Stimulated activated CD8-positive, alpha-beta memory T cell treated with anti-CD3 and anti-CD28 coated beads, Interleukin-15, amount 100 ng/mL, for 48 hours (primary cell): ENCODE results near the gene THAP4.
"Not testable (repeated sequence)": the region's sequence is repeated elsewhere in the genome, so short reads cannot be mapped to it uniquely, and the experiment has no call there.

Experiments
- DNase-seq, 2 donors: peaks; one replicate each; pipeline ENCODE4 v3.0.0-alpha.2; 2020; ENCODE audit warnings: low read depth in 2 of 2

The THAP4 gene

DNA sequence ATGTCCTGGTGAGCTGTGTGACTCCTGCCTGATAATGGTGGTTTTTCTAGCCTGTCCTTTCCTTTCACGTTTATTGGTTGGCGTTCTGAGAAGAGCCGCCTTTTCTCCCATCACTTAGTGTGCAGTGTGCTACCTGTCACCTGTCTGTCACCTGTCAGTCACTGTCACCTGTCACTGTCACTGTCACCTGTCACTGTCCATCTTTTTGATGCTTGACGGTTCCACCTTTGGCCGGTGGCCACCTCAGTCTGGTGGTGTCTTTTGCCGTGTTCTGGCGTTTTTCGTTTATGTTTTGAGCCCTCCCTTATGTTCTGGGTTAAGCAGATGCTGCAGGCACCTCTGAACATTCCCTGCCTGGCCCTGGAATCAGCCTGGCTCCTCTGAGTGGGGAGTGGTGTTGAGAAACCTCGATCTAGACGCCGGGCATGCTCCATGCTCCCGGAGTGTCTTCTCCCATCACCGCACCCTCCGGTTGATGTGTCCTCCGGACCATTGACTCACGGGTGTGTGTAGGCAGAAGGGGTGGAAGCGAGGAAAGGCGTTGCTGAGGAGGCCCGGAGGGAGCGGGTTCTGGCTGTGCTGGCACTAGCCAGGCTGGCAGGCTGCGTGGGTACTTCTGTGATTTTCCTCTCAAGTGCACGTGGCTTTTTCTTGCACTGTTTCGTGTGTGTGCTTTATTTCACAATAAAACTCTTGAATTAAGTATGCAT lies 28.9 kb upstream of the THAP4 start:
- no peak for DNase-seq

DNA sequence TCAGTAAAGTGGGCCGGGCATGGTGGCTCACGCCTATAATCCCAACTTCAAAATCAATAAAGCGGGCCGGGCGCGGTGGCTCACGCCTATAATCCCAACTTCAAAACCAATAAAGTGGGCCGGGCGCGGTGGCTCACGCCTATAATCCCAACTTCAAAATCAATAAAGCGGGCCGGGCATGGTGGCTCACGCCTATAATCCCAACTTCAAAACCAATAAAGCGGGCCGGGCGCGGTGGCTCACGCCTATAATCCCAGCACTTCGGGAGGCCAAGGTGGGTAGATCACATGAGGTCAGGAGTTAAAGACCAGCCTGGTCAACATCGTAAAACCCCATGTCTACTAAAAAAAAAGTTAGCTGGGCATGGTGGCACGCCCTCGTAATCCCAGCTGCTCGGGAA lies 25.8 kb upstream of the THAP4 start:
- DNase-seq: not testable (repeated sequence)

GRCh38 chr2:241660593-241661213 lies 23.7 kb upstream of the THAP4 start:
- DNase-seq: no peak

GRCh38 chr2:241659150-241659739 lies 22.3 kb upstream of the THAP4 start:
- DNase-seq: no peak

GRCh38 chr2:241658296-241658695 lies 21.3 kb upstream of the THAP4 start:
- no peak for DNase-seq

DNA sequence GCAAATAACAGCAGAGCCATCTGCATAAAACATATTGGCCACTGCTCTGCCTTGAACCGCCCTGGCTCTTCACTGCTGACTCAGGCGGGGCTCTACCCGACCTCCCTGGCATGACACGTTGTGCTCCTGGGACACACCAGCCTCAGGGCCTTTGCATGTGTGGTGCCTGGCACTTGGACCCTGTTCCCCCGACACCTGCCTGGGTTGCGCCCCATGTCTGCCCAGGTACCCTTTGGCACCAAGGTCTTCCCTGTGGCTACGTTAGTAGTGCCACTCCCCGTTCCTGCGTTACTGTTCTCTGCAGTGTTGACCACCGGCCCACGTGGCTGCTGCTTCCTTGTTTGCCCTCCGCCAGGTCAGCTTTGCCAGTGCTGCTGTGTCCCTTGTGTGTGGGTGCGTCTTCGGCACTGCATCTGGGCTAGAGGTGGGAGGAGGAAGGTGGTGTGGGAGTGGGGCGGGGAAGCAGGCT lies 20.9 kb upstream of the THAP4 start:
- DNase-seq: no peak

DNA sequence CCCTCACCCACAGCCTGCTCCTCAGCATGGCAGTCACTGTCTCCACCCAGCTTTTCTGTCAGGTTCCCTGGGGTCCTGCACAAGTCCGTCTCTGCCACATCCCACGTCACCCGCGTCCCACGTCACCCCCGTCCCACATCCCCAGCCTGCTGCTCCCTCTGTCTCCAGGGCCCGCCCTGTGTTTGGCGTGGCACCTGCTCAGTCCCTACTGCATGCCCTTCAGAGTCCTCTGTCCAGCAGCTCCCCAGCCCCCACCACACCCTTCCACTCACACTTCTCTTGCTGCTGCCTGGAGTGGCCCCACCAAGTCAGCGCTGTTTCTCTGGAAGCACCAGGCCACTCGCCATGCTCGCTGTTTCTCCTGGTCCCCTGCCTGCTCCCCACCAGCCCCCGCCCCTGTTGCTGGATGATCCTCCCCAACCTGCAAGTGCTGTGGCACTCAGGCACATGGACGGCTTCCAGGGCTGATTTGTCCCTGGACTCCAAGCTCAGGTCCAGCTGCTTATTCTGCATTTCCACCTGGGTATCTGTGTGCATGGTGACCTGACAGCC lies 19.3 kb upstream of the THAP4 start:
- DNase-seq: no peak

GRCh38 chr2:241655516-241656189 lies 18.7 kb upstream of the THAP4 start:
- no peak for DNase-seq

DNA sequence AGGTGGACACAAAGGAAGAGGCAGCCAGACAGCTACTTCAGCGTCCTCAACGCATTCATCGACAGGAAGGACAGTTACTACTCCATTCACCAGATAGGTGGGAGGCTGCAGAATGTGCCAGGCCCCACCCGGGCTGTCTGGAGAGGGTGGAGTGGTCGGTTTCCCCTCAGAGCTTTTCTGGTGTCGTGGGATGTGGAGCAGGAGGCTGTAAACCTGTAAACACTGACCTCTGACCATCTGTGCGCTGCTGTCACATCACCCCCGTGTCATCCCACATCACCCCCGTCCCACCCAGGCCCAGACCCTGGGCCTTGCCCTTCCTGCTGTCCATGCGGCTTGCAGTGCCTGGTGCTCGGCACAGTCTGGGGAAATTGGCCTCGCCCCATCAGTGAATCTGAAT lies 17.6 kb upstream of the THAP4 start:
- no peak for DNase-seq

DNA sequence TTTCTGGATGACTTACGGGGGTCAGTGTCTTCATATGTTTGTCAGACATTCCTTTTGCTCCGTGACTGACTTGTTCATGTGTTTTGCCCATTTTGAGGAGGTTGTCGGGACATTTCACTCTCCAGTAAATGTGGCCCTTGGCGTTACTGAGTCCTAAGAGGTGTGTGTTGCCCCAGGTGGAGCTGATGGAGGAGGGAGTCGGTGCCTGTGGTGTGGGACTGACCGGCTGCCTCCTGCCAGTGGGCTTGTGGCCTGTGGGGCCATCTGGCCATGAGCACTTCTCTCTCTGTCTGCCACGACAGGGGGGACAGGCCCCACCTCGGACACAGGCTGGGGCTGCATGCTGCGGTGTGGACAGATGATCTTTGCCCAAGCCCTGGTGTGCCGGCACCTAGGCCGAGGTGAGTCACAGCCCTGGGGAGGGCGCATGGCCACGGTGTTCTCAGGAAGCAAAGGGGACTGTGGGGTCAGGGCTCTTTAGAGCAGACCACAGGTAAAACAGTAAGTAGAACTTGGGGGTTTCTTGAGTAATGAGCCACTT lies 16.3 kb upstream of the THAP4 start:
- no peak for DNase-seq

GRCh38 chr2:241652722-241653121 lies 15.8 kb upstream of the THAP4 start:
- DNase-seq: no peak

DNA sequence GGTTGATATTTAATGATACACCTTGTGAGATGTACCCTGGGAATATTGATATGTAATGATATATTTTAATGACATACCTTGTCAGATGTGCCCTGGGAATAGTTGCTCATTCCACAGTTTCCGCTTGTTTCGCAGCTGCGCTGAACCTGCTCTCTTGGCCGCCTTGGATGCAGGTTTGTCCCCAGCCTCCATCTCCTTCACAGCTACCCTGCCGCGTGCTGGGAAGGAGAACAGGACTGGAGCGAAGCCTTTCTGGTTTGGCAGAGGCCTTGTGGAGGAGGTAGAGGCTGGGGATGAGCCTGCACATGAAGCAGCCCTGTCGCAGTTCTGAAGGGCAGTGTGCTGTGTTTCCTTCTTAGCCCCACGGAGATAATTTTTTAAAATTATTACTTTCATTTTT lies 15.2 kb upstream of the THAP4 start:
- no peak for DNase-seq

- no peak for DNase-seq
Observed at GRCh38 chr2:241649927-241650326, 13.0 kb upstream of the THAP4 start.

GRCh38 chr2:241649404-241649803 lies 12.4 kb upstream of the THAP4 start:
- no peak for DNase-seq

DNA sequence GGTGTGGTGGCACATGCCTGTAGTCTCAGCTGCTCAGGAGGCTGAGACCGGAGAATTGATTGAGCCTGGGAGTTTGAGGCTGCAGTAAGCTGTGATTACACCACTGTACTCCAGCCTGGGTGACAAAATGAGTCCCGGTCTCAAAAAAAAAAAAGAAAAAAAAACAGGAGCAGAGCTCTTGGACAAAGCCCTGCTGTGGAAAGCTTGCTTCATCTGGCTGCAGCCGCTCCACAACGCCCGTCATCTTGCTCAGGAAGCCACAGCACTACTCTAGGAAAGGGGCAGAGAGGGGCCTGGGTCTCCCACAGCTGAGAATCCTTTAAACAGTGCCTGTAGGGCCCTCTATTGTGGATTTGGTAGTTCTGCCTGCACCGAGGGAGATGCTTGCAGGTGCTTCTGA lies 11.5 kb upstream of the THAP4 start:
- no peak for DNase-seq

GRCh38 chr2:241645915-241646645 lies 9.1 kb upstream of the THAP4 start:
- DNase-seq: no peak

GRCh38 chr2:241645056-241645914 lies 8.3 kb upstream of the THAP4 start:
- no peak for DNase-seq

- no peak for DNase-seq
Observed at GRCh38 chr2:241641631-241642030, 4.7 kb upstream of the THAP4 start.

- DNase-seq: no peak
Observed at GRCh38 chr2:241640165-241640795, 3.3 kb upstream of the THAP4 start.

DNA sequence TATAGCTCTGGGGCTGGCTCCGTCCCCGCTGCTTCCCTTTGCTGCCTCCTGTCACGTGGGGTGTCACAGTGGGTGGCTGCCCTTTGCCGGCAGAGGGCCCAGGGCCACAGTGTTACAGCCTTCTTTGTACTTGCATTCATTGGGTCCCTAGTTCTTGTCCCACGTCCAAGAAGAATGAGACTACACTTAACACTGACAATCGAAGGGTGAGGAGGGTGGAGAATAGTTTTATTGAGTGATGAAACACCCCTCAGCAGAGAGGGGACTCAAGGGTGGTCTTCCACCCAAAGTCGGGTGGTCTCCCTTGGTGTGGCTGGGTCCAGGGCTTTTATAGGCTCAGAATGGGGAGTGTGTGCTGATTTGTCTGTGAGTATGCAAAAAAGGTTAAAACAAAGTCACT lies 2.4 kb upstream of the THAP4 start:
- DNase-seq: no peak
